GM12878 (cell line): ENCODE results near the gene TES. TPM values are rescaled to one million over a fixed set of nuclear protein-coding genes. Genes with fewer than 3 reads are reported as not detected.

Experiments
- ATAC-seq: fragments of 200-7000 bp; cut with Tn5 transposase; 3 replicates; pipeline ENCODE4 v1.9.1; 2020; ENCODE audit warnings: mild to moderate bottlenecking, moderate library complexity
- BruUV-seq: library from RNA; stranded (reverse); fragments of 400-500 nt; replicated peaks from 2 replicates; lab custom pipeline; 2021; lab: Mats Ljungman, UMichigan
- CTCF ChIA-PET: fragments of 300-600 bp; sonication (Branson Sonifier 250); formaldehyde crosslinking; extraction: SDS; loops from one replicate; lab custom pipeline; 2021; ENCODE audit warnings: inconsistent platforms; lab: Yijun Ruan, JAX
- POLR2A ChIA-PET: fragments of 350-600 bp; formaldehyde crosslinking; extraction: SDS; loops from one replicate; lab custom pipeline; 2021; ENCODE audit warnings: inconsistent platforms; lab: Charles Lee
- RAD21 ChIA-PET: fragments of 300-600 bp; sonication (Branson Sonifier 250); formaldehyde crosslinking; loops from one replicate; lab custom pipeline; 2023; ENCODE audit warnings: antibody characterized with exemption; ENCODE audit not compliant: unreplicated experiment; lab: Charles Lee
- SMC1A ChIA-PET: fragments of 300-600 bp; sonication (Branson Sonifier 250); formaldehyde crosslinking; loops from one replicate; lab custom pipeline; 2023; ENCODE audit not compliant: unreplicated experiment, uncharacterized antibody; lab: Charles Lee
- DNase-seq: peaks from one replicate; pipeline ENCODE4 v3.0.0-alpha.2; 2011; ENCODE audit warnings: low read depth, low spot score
- FAIRE-seq: peaks from 3 replicates; lab custom pipeline; 2011; peaks lifted over from hg19 to GRCh38; lab: Jason Lieb, UNC
- H2AFZ ChIP-seq: 2 replicates; pipeline ENCODE4 v1.6.0; 2011; ENCODE audit warnings: low read depth, low read length, control low read depth; ENCODE audit not compliant: control insufficient read depth
- H3K27ac ChIP-seq: 2 replicates; pipeline ENCODE4 v1.5.1; 2011; ENCODE audit warnings: control low read depth; ENCODE audit not compliant: control insufficient read depth, insufficient read depth
- H3K27me3 ChIP-seq, 2 experiments: replicated peaks in 1 of 2; 2 replicates each; pipeline versions ENCODE4 v1.6.0 to v1.6.1; 2011; ENCODE audit warnings: low read length in 1 of 2; ENCODE audit not compliant: control insufficient read depth in 2 of 2, insufficient read depth in 2 of 2
- H3K36me3 ChIP-seq, 2 experiments: 2 replicates each; pipeline ENCODE4 v1.5.1; 2011; ENCODE audit warnings: low read length in 1 of 2; ENCODE audit not compliant: control insufficient read depth in 2 of 2, insufficient read depth in 2 of 2
- H3K4me1 ChIP-seq: 2 replicates; pipeline ENCODE4 v1.6.1; 2011; ENCODE audit warnings: mild to moderate bottlenecking, low read length, moderate library complexity, mixed read lengths; ENCODE audit not compliant: control insufficient read depth, insufficient read depth
- H3K4me2 ChIP-seq: 2 replicates; pipeline ENCODE4 v1.6.0; 2011; ENCODE audit warnings: control low read depth; ENCODE audit not compliant: control insufficient read depth, insufficient read depth
- H3K4me3 ChIP-seq: fragments of 200-600 bp; sonication (generic); 2 replicates; pipeline ENCODE4 v1.5.1; 2016
- H3K79me2 ChIP-seq: 2 replicates; pipeline ENCODE4 v1.6.0; 2011; ENCODE audit warnings: low read length; ENCODE audit not compliant: control insufficient read depth, insufficient read depth
- H3K9ac ChIP-seq: 2 replicates; pipeline ENCODE4 v1.8.0; 2011; ENCODE audit warnings: low read length, control low read depth, mixed read lengths; ENCODE audit not compliant: control insufficient read depth, insufficient read depth
- H3K9me3 ChIP-seq: replicated peaks from 3 replicates; pipeline ENCODE4 v1.5.1; 2011; ENCODE audit warnings: mild to moderate bottlenecking, low read length; ENCODE audit not compliant: control insufficient read depth, insufficient read depth
- H4K20me1 ChIP-seq: 2 replicates; pipeline ENCODE4 v1.6.0; 2011; ENCODE audit not compliant: control insufficient read depth, insufficient read depth
- GATAD2B ChIP-seq: fragments of 450-650 bp; conservative IDR thresholded peaks from 2 replicates; pipeline ENCODE4 v1.6.1; 2017; ENCODE audit warnings: low read depth, mild to moderate bottlenecking, moderate library complexity
- POLR2AphosphoS5 ChIP-seq: IDR thresholded peaks from 2 replicates; pipeline ENCODE4 v1.6.1; 2011; ENCODE audit warnings: mild to moderate bottlenecking, low read length, inconsistent platforms
- RCOR1 ChIP-seq: conservative IDR thresholded peaks from 2 replicates; pipeline ENCODE4 v1.6.1; 2012; ENCODE audit warnings: low read depth, low read length, improper control_type of control experiment
- SUPT20H ChIP-seq: IDR thresholded peaks from 2 replicates; pipeline ENCODE4 v1.6.1; 2011; ENCODE audit warnings: low read depth, mild to moderate bottlenecking, low read length, moderate library complexity, borderline replicate concordance; ENCODE audit not compliant: control insufficient read depth
- TCF7 ChIP-seq: IDR thresholded peaks from 2 replicates; pipeline ENCODE4 v1.6.1; 2014; ENCODE audit warnings: antibody characterized with exemption, borderline replicate concordance
- WGBS: methylation state at CpG from one replicate; pipeline ENCODE4 v1.1.6; 2016; ENCODE audit warnings: low lambda C conversion rate; ENCODE audit not compliant: insufficient replicate concordance, insufficient coverage; ENCODE audit errors: missing lambda C conversion rate; 5-methylcytosine and 5-hydroxymethylcytosine counted together
- in situ Hi-C: fragments of 300-500 bp; cut with MboI; formaldehyde crosslinking; loops from 9 replicates; pipeline ENCODE4 v1.14.3; 2018; ENCODE audit warnings: mixed read lengths
- intact Hi-C: fragments of 100-400 bp; cut with micrococcal nuclease; formaldehyde crosslinking; loops from one replicate; pipeline ENCODE4 v1.14.2; 2022; ENCODE audit not compliant: unreplicated experiment
- polyA plus RNA-seq, 11 experiments: library from polyadenylated mRNA; depleted of rRNA in 4 of 11; unstranded in 6 of 11; stranded (reverse) in 5 of 11; fragments of >200 nt; fragmentation: Nextera tagmentation in 4 of 11; fragmentation: Illumina TruSeq in 1 of 11; extraction: Ambion mirVana in 4 of 11; extraction: Trizol in 1 of 11; gene quantifications; 1 replicate in 1 of 11; 2 replicates in 10 of 11; pipeline versions ENCODE4 v1.2.1 to v1.2.3, GENCODE V29; 2011 to 2016; ENCODE audit warnings: inconsistent platforms in 2 of 11, missing spikeins in 2 of 11, low read depth in 1 of 11
- total RNA-seq, 4 experiments: library from RNA; depleted of rRNA in 3 of 4; stranded (reverse); fragments of >200 nt in 3 of 4; fragmentation: Illumina TruSeq in 1 of 4; extraction: Trizol in 1 of 4; gene quantifications; 2 replicates each; pipeline versions ENCODE4 v1.2.1 to v1.2.3, GENCODE V29; 2013 to 2021
- TF ChIP-seq, protein P1 (sequence below): fragments of 150-350 bp; IDR thresholded peaks from 2 replicates; pipeline ENCODE4 v1.6.1; 2016; ENCODE audit warnings: low read depth, low read length

The TES gene
- total and polyA plus RNA-seq, 10 of the 15 experiments (the other 5 are each of a cell fraction or from before 2014, with no cell fraction given): 31.2 to 77.5 (median 59.2) TPM

- TF ChIP-seq, protein P1, sequence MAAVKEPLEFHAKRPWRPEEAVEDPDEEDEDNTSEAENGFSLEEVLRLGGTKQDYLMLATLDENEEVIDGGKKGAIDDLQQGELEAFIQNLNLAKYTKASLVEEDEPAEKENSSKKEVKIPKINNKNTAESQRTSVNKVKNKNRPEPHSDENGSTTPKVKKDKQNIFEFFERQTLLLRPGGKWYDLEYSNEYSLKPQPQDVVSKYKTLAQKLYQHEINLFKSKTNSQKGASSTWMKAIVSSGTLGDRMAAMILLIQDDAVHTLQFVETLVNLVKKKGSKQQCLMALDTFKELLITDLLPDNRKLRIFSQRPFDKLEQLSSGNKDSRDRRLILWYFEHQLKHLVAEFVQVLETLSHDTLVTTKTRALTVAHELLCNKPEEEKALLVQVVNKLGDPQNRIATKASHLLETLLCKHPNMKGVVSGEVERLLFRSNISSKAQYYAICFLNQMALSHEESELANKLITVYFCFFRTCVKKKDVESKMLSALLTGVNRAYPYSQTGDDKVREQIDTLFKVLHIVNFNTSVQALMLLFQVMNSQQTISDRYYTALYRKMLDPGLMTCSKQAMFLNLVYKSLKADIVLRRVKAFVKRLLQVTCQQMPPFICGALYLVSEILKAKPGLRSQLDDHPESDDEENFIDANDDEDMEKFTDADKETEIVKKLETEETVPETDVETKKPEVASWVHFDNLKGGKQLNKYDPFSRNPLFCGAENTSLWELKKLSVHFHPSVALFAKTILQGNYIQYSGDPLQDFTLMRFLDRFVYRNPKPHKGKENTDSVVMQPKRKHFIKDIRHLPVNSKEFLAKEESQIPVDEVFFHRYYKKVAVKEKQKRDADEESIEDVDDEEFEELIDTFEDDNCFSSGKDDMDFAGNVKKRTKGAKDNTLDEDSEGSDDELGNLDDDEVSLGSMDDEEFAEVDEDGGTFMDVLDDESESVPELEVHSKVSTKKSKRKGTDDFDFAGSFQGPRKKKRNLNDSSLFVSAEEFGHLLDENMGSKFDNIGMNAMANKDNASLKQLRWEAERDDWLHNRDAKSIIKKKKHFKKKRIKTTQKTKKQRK: no peak
- TF ChIP-seq GATAD2B (no peak), POLR2AphosphoS5 (no peak), SUPT20H (no peak), TCF7 (no peak)
Measured at GRCh38 chr7:116271161-116271913, 61.0 kb downstream of the TES start (continued).

DNA sequence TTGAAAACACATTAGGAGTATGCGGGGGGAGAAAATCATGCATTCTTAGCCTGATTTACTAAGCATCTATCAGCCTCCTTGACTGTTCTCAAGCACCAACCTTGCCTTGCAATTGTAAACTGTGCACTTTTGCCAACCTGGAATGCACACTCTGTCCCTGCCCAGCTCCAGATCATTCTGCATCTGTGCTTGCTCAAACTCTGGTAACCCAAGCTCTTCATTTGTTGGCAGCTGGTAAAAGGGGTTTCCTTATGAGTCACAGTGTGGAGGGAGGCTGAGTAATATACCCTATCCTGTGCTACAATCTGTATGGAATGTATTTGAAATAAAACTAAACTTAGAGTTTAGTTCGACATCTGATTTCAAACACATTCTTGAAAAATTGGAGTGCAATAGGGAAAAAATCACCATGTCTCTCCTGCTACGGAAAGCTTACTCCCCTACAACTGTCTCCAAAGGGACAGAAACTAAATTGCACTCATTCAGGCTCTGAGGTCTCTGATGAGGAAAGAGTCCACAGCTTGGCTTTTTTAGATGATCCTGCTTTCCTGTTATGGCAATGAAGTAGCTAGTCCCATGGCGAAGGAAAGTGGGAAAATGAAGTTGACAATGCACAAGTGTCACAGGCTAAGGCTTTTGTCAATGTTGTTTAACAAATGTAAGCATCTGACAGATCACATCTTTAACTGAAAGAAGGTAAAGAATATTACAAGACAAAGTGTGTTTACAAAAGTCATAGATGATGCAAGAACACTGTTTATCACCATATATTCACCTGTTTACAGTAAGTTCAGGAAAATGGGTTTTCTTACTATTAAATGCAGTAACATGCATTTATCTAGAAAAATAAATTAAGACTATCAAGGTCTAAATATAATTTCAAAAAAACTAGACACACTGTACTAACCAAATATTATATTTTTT is 61.9 kb downstream of the TES start:
- RAD21 ChIA-PET: interaction anchor here (1.1 kb wide), 1 partner anchor 318 kb away, joined by 3 read pairs; no protein-coding TSS in a partner anchor
- no peaks in the 10 kb centered on the region for H3K9me3 ChIP-seq
- no peaks in the 10 kb centered on the region for H3K79me2 ChIP-seq
- no peaks in the 10 kb centered on the region for H4K20me1 ChIP-seq
- DNase-seq: no peak
- BruUV-seq: no TSS peak
- intact Hi-C loops (no loop called here), in situ Hi-C loops (no loop called here)
- H2AFZ ChIP-seq: no peak overlapping the region
- POLR2A ChIA-PET: interaction anchor here (1.7 kb wide), 1 partner anchor 16 kb away, joined by 3 read pairs; no protein-coding TSS in a partner anchor
- SMC1A ChIA-PET: interaction anchor here (0.7 to 1.2 kb wide), 3 partner anchors 14 to 322 kb away, joined by 3 read pairs; no protein-coding TSS in a partner anchor
- H3K4me3 ChIP-seq: no peak overlapping the region
- no peak overlapping the region for H3K4me2 ChIP-seq
- H3K27ac ChIP-seq: no peak overlapping the region
- H3K27me3 ChIP-seq: no peaks in the 10 kb centered on the region
- H3K36me3 ChIP-seq: no peaks in the 10 kb centered on the region
- no peak for TF ChIP-seq RCOR1
- no peak for FAIRE-seq
- CTCF ChIA-PET: interaction anchor here (1.6 to 4.1 kb wide), 2 partner anchors 13 to 319 kb away, joined by 8 to 14 read pairs; no protein-coding TSS in a partner anchor
- no peak overlapping the region for H3K9ac ChIP-seq
- WGBS: 78% methylated on average over 4 of the region's 4 CpGs
- no peaks in the 10 kb centered on the region for H3K4me1 ChIP-seq
- ATAC-seq: peak; percentile 45; the same call in 2 of the 3 replicates
